Glutamatergic neuron (in vitro differentiated cells): ENCODE results near the gene UGT1A7. TPM values are rescaled to one million over a fixed set of nuclear protein-coding genes. Genes with fewer than 3 reads are reported as not detected.

Experiments
- DNase-seq: peaks from one replicate; pipeline ENCODE4 v3.0.0; 2022
- H3K27ac Mint-ChIP-seq: one replicate; pipeline ENCODE4 v1.8.0; 2020; ENCODE audit warnings: mild to moderate bottlenecking, mixed read lengths, inconsistent platforms; ENCODE audit not compliant: unreplicated experiment
- H3K27me3 Mint-ChIP-seq: one replicate; pipeline ENCODE4 v1.8.0; 2020; ENCODE audit warnings: mild to moderate bottlenecking, moderate library complexity, mixed read lengths, inconsistent platforms; ENCODE audit not compliant: unreplicated experiment
- H3K36me3 Mint-ChIP-seq: one replicate; pipeline ENCODE4 v1.8.0; 2020; ENCODE audit warnings: mild to moderate bottlenecking, mixed read lengths, inconsistent platforms; ENCODE audit not compliant: unreplicated experiment
- H3K4me1 Mint-ChIP-seq: one replicate; pipeline ENCODE4 v1.8.0; 2020; ENCODE audit warnings: mild to moderate bottlenecking, low read depth, mixed read lengths, inconsistent platforms; ENCODE audit not compliant: unreplicated experiment
- H3K4me3 Mint-ChIP-seq: one replicate; pipeline ENCODE4 v1.8.0; 2020; ENCODE audit warnings: mild to moderate bottlenecking, mixed read lengths, inconsistent platforms; ENCODE audit not compliant: unreplicated experiment
- H3K9me3 Mint-ChIP-seq: one replicate; pipeline ENCODE4 v1.8.0; 2020; ENCODE audit warnings: mild to moderate bottlenecking, moderate library complexity, mixed read lengths, inconsistent platforms; ENCODE audit not compliant: unreplicated experiment
- CTCF ChIP-seq: fragments of 200-600 bp; sonication (generic); IDR thresholded peaks from one replicate; pipeline ENCODE4 v1.5.0; 2021; ENCODE audit not compliant: partially characterized antibody, unreplicated experiment
- total RNA-seq: library from RNA; stranded (reverse); fragmentation: NEBNext Ultra II Directional; extraction: Animal tissue kit (Norgen Biotek cat#: 25700); gene quantifications from one replicate; pipeline ENCODE4 v1.2.1, GENCODE V29; 2021; ENCODE audit not compliant: unreplicated experiment

Gene UGT1A7
- total RNA-seq, 1 donor from 2014 or later: not detected

- H3K4me1 Mint-ChIP-seq: peaks cover 2% of the 10 kb centered on the region
- no peak overlapping the region for H3K4me3 Mint-ChIP-seq
- TF ChIP-seq CTCF: no peak
- H3K36me3 Mint-ChIP-seq: no peaks in the 10 kb centered on the region
- H3K27ac Mint-ChIP-seq: no peak overlapping the region
- peaks cover 4% of the 10 kb centered on the region for H3K27me3 Mint-ChIP-seq
- peaks cover 2% of the 10 kb centered on the region for H3K9me3 Mint-ChIP-seq
- DNase-seq: no peak
These were observed 122.3 kb downstream of the UGT1A7 start for GRCh38 chr2:233803994-233804393.

- Mint-ChIP-seq H3K9me3 (peaks cover 5% of the 10 kb centered on the region), H3K4me3 (no peak overlapping the region), H3K27ac (no peak overlapping the region), H3K36me3 (no peaks in the 10 kb centered on the region), H3K27me3 (peaks cover 4% of the 10 kb centered on the region), H3K4me1 (no peaks in the 10 kb centered on the region)
- TF ChIP-seq CTCF: no peak
- DNase-seq: no peak
These were observed 125.6 kb downstream of the UGT1A7 start for GRCh38 chr2:233807215-233807865.

- H3K9me3 Mint-ChIP-seq: peaks cover 5% of the 10 kb centered on the region
- H3K27ac Mint-ChIP-seq: no peak overlapping the region
- no peak for DNase-seq
- H3K36me3 Mint-ChIP-seq: no peaks in the 10 kb centered on the region
- no peaks in the 10 kb centered on the region for H3K4me1 Mint-ChIP-seq
- no peak overlapping the region for H3K4me3 Mint-ChIP-seq
- peaks cover 4% of the 10 kb centered on the region for H3K27me3 Mint-ChIP-seq
- TF ChIP-seq CTCF: no peak
These were observed 126.5 kb downstream of the UGT1A7 start for GRCh38 chr2:233807966-233808935.

GRCh38 chr2:233810385-233810784 is 128.7 kb downstream of the UGT1A7 start:
- no peak overlapping the region for H3K27ac Mint-ChIP-seq
- H3K4me1 Mint-ChIP-seq: no peaks in the 10 kb centered on the region
- no peak overlapping the region for H3K4me3 Mint-ChIP-seq
- H3K27me3 Mint-ChIP-seq: no peaks in the 10 kb centered on the region
- H3K9me3 Mint-ChIP-seq: peaks cover 5% of the 10 kb centered on the region
- no peaks in the 10 kb centered on the region for H3K36me3 Mint-ChIP-seq
- no peak for TF ChIP-seq CTCF
- no peak for DNase-seq

DNA sequence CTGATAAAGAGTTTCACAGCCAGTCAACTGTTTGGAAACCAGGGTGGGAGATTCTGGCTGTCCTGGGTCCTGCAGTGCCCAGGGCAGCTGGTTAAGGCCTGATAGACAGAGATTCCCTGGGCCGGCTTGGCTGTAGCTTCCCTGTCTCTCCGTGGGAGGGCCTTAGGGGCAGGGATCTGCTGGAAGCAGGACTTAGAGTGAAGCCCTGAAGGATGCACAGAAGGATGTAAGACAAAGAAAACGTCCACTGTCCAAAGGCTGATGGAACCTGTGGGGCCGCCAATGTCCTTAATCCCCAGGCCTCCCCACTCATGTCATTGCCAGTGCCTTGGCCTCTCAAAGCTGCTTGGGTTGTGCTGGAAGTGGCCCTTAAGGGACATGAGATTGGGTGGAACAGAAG is 129.4 kb downstream of the UGT1A7 start:
- Mint-ChIP-seq H3K27ac (no peak overlapping the region), H3K36me3 (no peaks in the 10 kb centered on the region), H3K4me1 (no peaks in the 10 kb centered on the region), H3K4me3 (no peak overlapping the region), H3K9me3 (peaks cover 5% of the 10 kb centered on the region), H3K27me3 (no peaks in the 10 kb centered on the region)
- no peak for TF ChIP-seq CTCF
- no peak for DNase-seq
